Type B pancreatic cell (in vitro differentiated cells): ENCODE measurements around the gene ATP4A. TPM values are rescaled to one million over a fixed set of nuclear protein-coding genes. Genes with fewer than 3 reads are reported as not detected.

ENCODE experiments used
- DNase-seq: peaks from one replicate; pipeline ENCODE4 v3.0.0; 2021; ENCODE audit warnings: mixed read lengths; ENCODE audit not compliant: unreplicated experiment; ENCODE audit errors: extremely low spot score
- H3K27ac Mint-ChIP-seq: 2 replicates; pipeline ENCODE4 v1.8.0; 2021; ENCODE audit warnings: mild to moderate bottlenecking, mixed read lengths
- H3K27me3 Mint-ChIP-seq: 2 replicates; pipeline ENCODE4 v1.8.0; 2021; ENCODE audit warnings: mixed read lengths
- H3K36me3 Mint-ChIP-seq: 2 replicates; pipeline ENCODE4 v1.8.0; 2021; ENCODE audit warnings: mixed read lengths
- H3K4me1 Mint-ChIP-seq: one replicate; pipeline ENCODE4 v1.8.0; 2021; ENCODE audit warnings: mixed read lengths; ENCODE audit not compliant: unreplicated experiment
- H3K4me3 Mint-ChIP-seq: 2 replicates; pipeline ENCODE4 v1.8.0; 2021; ENCODE audit warnings: mild to moderate bottlenecking, mixed read lengths
- H3K9me3 Mint-ChIP-seq: 2 replicates; pipeline ENCODE4 v1.8.0; 2021; ENCODE audit warnings: mixed read lengths
- total RNA-seq: library from RNA; stranded (reverse); gene quantifications from 2 replicates; pipeline ENCODE4 v1.2.1, GENCODE V29; 2021; ENCODE audit warnings: low replicate concordance
- TF ChIP-seq, protein P1 (sequence below): fragments of 200-600 bp; sonication (generic); conservative IDR thresholded peaks from 2 replicates; pipeline ENCODE4 v1.5.0; 2021; ENCODE audit warnings: antibody characterized with exemption, mild to moderate bottlenecking

The ATP4A gene
- total RNA-seq, 1 donor from 2014 or later: 16.8 TPM

DNA sequence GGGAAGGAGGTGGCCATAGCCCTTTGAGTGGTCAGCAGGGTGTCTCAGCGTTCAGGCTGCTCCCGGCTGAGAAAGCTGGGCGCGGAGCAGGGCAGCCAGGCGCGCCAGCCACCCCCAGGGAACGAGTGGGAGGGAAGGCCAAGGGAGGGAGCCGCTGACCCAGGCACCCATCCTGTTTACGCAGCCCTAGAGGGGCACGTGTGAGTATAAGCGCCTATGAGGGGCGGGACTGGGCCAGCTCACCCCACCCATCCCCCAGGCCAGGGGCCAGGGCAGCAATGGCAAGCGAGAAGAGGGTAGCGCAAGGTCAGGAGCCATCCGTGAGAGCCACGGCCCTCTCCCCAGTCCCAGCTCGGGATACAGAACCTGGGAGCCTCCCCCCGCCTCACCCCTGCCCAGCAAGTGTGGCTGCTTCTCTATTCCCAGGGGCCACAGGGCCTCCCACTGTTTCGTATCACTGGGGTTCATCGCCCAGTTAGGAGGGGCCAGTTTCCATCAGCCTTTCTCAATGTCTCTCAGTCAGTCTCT lies 49.1 kb downstream of the ATP4A start:
- peaks cover 7% of the 10 kb centered on the region for H3K4me1 Mint-ChIP-seq
- no peak for DNase-seq
- H3K27me3 Mint-ChIP-seq: peaks cover 35% of the 10 kb centered on the region
- no peaks in the 10 kb centered on the region for H3K9me3 Mint-ChIP-seq
- H3K4me3 Mint-ChIP-seq: no peak overlapping the region
- TF ChIP-seq, protein P1, sequence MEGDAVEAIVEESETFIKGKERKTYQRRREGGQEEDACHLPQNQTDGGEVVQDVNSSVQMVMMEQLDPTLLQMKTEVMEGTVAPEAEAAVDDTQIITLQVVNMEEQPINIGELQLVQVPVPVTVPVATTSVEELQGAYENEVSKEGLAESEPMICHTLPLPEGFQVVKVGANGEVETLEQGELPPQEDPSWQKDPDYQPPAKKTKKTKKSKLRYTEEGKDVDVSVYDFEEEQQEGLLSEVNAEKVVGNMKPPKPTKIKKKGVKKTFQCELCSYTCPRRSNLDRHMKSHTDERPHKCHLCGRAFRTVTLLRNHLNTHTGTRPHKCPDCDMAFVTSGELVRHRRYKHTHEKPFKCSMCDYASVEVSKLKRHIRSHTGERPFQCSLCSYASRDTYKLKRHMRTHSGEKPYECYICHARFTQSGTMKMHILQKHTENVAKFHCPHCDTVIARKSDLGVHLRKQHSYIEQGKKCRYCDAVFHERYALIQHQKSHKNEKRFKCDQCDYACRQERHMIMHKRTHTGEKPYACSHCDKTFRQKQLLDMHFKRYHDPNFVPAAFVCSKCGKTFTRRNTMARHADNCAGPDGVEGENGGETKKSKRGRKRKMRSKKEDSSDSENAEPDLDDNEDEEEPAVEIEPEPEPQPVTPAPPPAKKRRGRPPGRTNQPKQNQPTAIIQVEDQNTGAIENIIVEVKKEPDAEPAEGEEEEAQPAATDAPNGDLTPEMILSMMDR: no peak
- no peak overlapping the region for H3K27ac Mint-ChIP-seq
- H3K36me3 Mint-ChIP-seq: no peaks in the 10 kb centered on the region

DNA sequence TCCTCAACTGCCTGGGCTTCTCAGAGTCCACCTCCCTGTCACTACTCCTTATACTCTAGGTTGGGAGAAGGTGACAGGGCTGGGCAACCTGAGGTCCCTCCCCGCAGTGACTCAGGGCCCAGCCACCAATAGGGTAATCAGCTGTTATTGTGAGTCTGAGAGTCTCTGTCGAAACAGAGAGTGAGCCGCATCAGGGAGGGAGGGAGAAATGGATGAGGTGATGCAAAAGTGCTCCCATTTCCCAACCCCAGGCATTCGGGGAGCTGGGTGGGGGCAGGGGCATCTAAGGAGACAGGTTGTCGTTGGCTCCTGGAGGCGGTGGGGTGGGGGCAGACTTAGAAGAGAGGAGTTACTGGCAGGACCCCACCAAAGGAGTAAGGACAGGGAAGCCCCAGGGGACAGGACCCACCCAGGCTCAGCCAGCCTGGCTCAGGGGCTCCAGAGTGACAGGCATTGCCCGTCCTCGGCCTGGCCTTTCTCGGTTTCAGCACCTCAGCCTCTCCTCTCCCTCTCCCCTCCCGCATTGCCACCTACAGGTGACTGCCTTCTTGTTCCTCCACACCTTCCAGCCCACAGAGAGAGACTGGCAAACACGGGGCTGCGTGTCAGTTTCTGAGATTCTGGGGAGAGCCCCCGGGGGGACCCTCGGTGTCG lies 49.7 kb downstream of the ATP4A start, which contains the start of gene DMKN:
Gene DMKN, minus strand, starts transcription at position 22 of the 654 bp plus-strand sequence. CDS start 174 bp downstream, outside the sequence.
- H3K27ac Mint-ChIP-seq: peak within 1 kb of the TSS; percentile 74

DNA sequence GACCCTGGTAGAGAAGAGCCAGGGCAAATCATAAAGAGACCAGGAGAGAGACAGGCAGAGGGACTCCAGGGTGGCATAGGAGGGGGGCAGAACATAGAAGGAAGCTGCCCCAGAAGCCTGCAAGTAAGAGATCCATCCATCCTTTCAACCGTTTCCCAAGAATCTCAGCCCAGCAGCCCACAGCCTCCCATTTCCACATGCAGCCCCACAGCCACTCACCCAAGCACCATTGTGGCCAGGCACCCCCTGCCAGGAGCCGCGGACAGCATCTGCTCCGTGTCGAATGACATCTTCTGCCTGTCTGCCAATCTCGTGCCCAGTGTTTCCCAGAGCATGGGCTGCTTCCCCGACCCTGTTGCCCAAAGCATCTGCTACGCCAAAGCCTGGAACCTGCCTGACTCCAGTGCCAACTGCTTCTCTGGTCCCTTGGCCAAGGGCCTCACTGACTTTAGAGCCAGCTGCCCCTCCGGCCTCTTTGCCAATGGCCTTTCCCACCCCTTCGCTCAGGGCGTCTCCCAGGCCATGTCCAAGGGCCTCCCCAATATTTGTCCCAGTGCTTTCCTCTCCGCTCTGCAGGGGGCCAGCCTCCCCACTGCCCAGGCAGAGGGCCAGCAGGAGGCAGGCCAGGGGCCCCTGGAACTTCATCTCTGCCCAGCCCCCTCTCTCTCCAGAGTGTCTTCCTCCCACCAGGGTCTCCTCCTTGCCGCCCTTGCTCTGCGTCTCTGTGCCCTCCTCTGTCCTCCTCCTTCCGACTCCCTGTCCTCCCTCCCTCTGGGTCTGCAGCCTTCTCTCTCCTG lies 50.4 kb downstream of the ATP4A start:
- Mint-ChIP-seq H3K27ac (peak overlapping the region; percentile 74), H3K4me1 (peaks cover 9% of the 10 kb centered on the region), H3K9me3 (no peaks in the 10 kb centered on the region), H3K4me3 (peak overlapping the region; percentile 34), H3K27me3 (peaks cover 40% of the 10 kb centered on the region), H3K36me3 (no peaks in the 10 kb centered on the region)
- TF ChIP-seq, protein P1: no peak
- DNase-seq: no peak

More for the DNA sequence above, 49.7 kb downstream of the ATP4A start, which contains the start of gene DMKN:
- DNase-seq: no peak
- TF ChIP-seq, protein P1: no peak
- Mint-ChIP-seq H3K36me3 (no peaks in the 10 kb centered on the region), H3K4me1 (peaks cover 9% of the 10 kb centered on the region), H3K9me3 (no peaks in the 10 kb centered on the region), H3K27me3 (peaks cover 37% of the 10 kb centered on the region), H3K4me3 (peak within 1 kb of the TSS; percentile 34)

DNA sequence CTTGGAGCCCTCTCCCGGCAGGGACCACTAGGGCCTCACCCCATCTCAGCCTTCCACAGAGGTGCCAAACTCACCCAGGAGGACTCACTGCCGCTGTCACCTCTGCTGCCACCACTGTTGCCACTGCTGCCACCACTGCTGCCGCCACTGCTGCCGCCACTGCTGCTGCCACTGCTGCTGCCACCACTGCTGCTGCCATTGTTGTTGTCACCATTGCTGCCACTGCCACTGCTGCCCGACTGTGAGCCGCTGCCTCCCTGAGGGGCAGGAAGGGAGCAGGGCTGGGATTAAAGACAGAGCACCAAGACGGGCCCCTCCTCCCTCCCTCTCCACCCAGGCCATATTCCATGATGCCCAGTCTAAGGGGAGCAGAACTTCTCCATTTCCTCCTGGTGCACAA lies 52.1 kb downstream of the ATP4A start:
- DNase-seq: no peak
- H3K4me1 Mint-ChIP-seq: peaks cover 9% of the 10 kb centered on the region
- H3K4me3 Mint-ChIP-seq: no peak overlapping the region
- no peak overlapping the region for H3K27ac Mint-ChIP-seq
- peaks cover 48% of the 10 kb centered on the region for H3K27me3 Mint-ChIP-seq
- H3K36me3 Mint-ChIP-seq: peaks cover under 1% of the 10 kb centered on the region
- TF ChIP-seq, protein P1: no peak
- no peaks in the 10 kb centered on the region for H3K9me3 Mint-ChIP-seq

DNA sequence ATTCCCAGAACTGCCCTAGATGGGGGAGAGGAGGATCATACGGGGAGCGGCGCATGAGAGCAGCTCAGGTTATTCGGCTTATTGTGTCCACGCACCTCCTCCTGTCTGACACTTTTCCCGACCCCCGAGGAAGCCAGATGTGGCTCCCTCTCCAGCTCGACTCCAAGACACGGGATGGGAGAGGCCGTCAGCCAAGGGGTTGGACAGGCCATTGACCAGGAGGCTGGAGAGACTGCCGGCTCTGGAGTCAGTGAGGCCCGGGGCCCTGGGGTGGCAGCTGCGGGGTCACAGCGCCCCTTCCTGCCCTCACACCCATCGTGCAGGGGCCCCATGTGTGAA lies 52.9 kb downstream of the ATP4A start:
- peak overlapping the region; percentile 91 for H3K4me3 Mint-ChIP-seq

More for the DNA sequence above, 52.9 kb downstream of the ATP4A start:
- peak overlapping the region; percentile 96 for H3K27ac Mint-ChIP-seq
- H3K4me1 Mint-ChIP-seq: peaks cover 9% of the 10 kb centered on the region
- peaks cover 5% of the 10 kb centered on the region for H3K36me3 Mint-ChIP-seq
- H3K27me3 Mint-ChIP-seq: peaks cover 48% of the 10 kb centered on the region
- TF ChIP-seq, protein P1: no peak
- DNase-seq: no peak
- H3K9me3 Mint-ChIP-seq: no peaks in the 10 kb centered on the region
